Calu3 (cell line): ENCODE measurements around the gene JDP2. TPM values are rescaled to one million over a fixed set of nuclear protein-coding genes. Genes with fewer than 3 reads are reported as not detected.

Source experiments
- BruUV-seq: library from RNA; stranded (reverse); fragments of 400-500 nt; replicated peaks from 2 replicates; lab custom pipeline; 2021; lab: Mats Ljungman, UMichigan
- CTCF ChIA-PET: fragments of 300-600 bp; sonication (Branson Sonifier 250); formaldehyde crosslinking; loops from one replicate; lab custom pipeline; 2022; ENCODE audit warnings: antibody characterized with exemption; lab: Charles Lee
- DNase-seq: peaks from one replicate; pipeline ENCODE4 v3.0.0; 2022
- H3K27ac Mint-ChIP-seq: one replicate; pipeline ENCODE4 v1.8.0; 2022; ENCODE audit warnings: mixed read lengths; ENCODE audit not compliant: unreplicated experiment
- H3K27me3 Mint-ChIP-seq: one replicate; pipeline ENCODE4 v1.8.0; 2022; ENCODE audit warnings: mixed read lengths; ENCODE audit not compliant: unreplicated experiment
- H3K36me3 Mint-ChIP-seq: one replicate; pipeline ENCODE4 v1.8.0; 2022; ENCODE audit warnings: mild to moderate bottlenecking, moderate library complexity, mixed read lengths; ENCODE audit not compliant: insufficient read depth, unreplicated experiment
- H3K4me1 Mint-ChIP-seq: one replicate; pipeline ENCODE4 v1.8.0; 2022; ENCODE audit warnings: mild to moderate bottlenecking, low read depth, mixed read lengths; ENCODE audit not compliant: unreplicated experiment
- H3K4me3 Mint-ChIP-seq: one replicate; pipeline ENCODE4 v1.8.0; 2022; ENCODE audit warnings: mild to moderate bottlenecking, low read depth, moderate library complexity, mixed read lengths; ENCODE audit not compliant: unreplicated experiment
- H3K9me3 Mint-ChIP-seq: one replicate; pipeline ENCODE4 v1.8.0; 2022; ENCODE audit warnings: low read depth, mixed read lengths; ENCODE audit not compliant: unreplicated experiment
- CTCF ChIP-seq: fragments of 200-600 bp; IDR thresholded peaks from one replicate; pipeline ENCODE4 v1.8.0; 2022; ENCODE audit warnings: antibody characterized with exemption; ENCODE audit not compliant: unreplicated experiment
- intact Hi-C: fragments of 100-400 bp; cut with micrococcal nuclease; formaldehyde crosslinking; loops from one replicate; pipeline ENCODE4 v1.10.0; 2022; ENCODE audit not compliant: unreplicated experiment
- total RNA-seq: library from RNA; stranded (reverse); gene quantifications from 2 replicates; pipeline ENCODE4 v1.2.3, GENCODE V29; 2022

The JDP2 gene
- total RNA-seq, 1 experiment from 2014 or later: 24.1 TPM

GRCh38 chr14:75409316-75410205 is 18.3 kb upstream of the JDP2 start:
- Mint-ChIP-seq H3K27ac (no peak overlapping the region), H3K27me3 (peaks cover 12% of the 10 kb centered on the region), H3K9me3 (no peaks in the 10 kb centered on the region), H3K4me1 (no peaks in the 10 kb centered on the region), H3K4me3 (no peak overlapping the region), H3K36me3 (no peaks in the 10 kb centered on the region)
- no peak for DNase-seq
- TF ChIP-seq CTCF: no peak
- intact Hi-C loops: no loop called here
- CTCF ChIA-PET: interaction anchor here (0.7 kb wide), 2 partner anchors 63 to 79 kb away, joined by 3 to 4 read pairs; no protein-coding TSS in a partner anchor
- no TSS peak for BruUV-seq

GRCh38 chr14:75411214-75411540 is 16.6 kb upstream of the JDP2 start:
- Mint-ChIP-seq H3K27me3 (peaks cover 13% of the 10 kb centered on the region), H3K4me3 (no peak overlapping the region), H3K4me1 (no peaks in the 10 kb centered on the region), H3K36me3 (no peaks in the 10 kb centered on the region), H3K27ac (no peak overlapping the region), H3K9me3 (no peaks in the 10 kb centered on the region)
- CTCF ChIA-PET: interaction anchor here (0.6 kb wide), 1 partner anchor 14 kb away, joined by 4 read pairs; no protein-coding TSS in a partner anchor
- intact Hi-C loops: no loop called here
- TF ChIP-seq CTCF: no peak
- no TSS peak for BruUV-seq
- no peak for DNase-seq

- no peak for DNase-seq
- BruUV-seq: no TSS peak
- Mint-ChIP-seq H3K36me3 (no peaks in the 10 kb centered on the region), H3K9me3 (no peaks in the 10 kb centered on the region), H3K4me3 (no peak overlapping the region), H3K27me3 (peaks cover 13% of the 10 kb centered on the region), H3K4me1 (no peaks in the 10 kb centered on the region), H3K27ac (no peak overlapping the region)
- no peak for TF ChIP-seq CTCF
- intact Hi-C loops: no loop called here
- CTCF ChIA-PET: no interaction called here
These were observed 14.8 kb upstream of the JDP2 start for GRCh38 chr14:75413013-75413412.

GRCh38 chr14:75417674-75418073 is 10.1 kb upstream of the JDP2 start:
- H3K36me3 Mint-ChIP-seq: no peaks in the 10 kb centered on the region
- intact Hi-C loops: no loop called here
- BruUV-seq: no TSS peak

More at GRCh38 chr14:75417674-75418073, 10.1 kb upstream of the JDP2 start:
- no peak overlapping the region for H3K27ac Mint-ChIP-seq
- H3K4me3 Mint-ChIP-seq: no peak overlapping the region
- H3K4me1 Mint-ChIP-seq: no peaks in the 10 kb centered on the region
- no peaks in the 10 kb centered on the region for H3K9me3 Mint-ChIP-seq
- no peak for DNase-seq
- H3K27me3 Mint-ChIP-seq: peaks cover 13% of the 10 kb centered on the region
- CTCF ChIA-PET: no interaction called here
- no peak for TF ChIP-seq CTCF
